ENCODE measurements around the gene CLNK.

Gene CLNK

GRCh38 chr4:10554121-10554520, 130.4 kb downstream of the CLNK start:
- Histone ChIP-seq H4K20me1 (ENCODE audit: control insufficient read depth, insufficient read depth, low read depth, low read length) (no peaks in the 10 kb centered on the region), H3F3A (ENCODE audit: control insufficient read depth, insufficient read depth) (no peaks in the 10 kb centered on the region), H3K9me2 (replicated peaks; ENCODE audit: control insufficient read depth, low read length) (no peaks in the 10 kb centered on the region), H3K36me3 (ENCODE audit: control insufficient read depth, low read length) (no peaks in the 10 kb centered on the region), H3K4me3 (ENCODE audit: low read length) (no peak overlapping the region), H3K27ac (ENCODE audit: low read depth, low read length) (no peak overlapping the region), H3K4me2 (ENCODE audit: low read length) (peak overlapping the region; percentile 43), H3K9me3 (ENCODE audit: control insufficient read depth, insufficient read depth, low read length) (no peaks in the 10 kb centered on the region), H3K4me1 (ENCODE audit: control insufficient read depth, low read length) (peaks cover 15% of the 10 kb centered on the region), H3K27me3 (ENCODE audit: control insufficient read depth, low read length) (0 out of 2 replicates have a peak, but pooled peaks cover 4% of the 10 kb centered on the region), H3K79me2 (ENCODE audit: control insufficient read depth, low read length) (no peaks in the 10 kb centered on the region)
- no peak for TF ChIP-seq EZH2phosphoT487 (IDR thresholded peaks at IDR 0.05; ENCODE audit: borderline replicate concordance, low read length)
- TF ChIP-seq, protein P1, sequence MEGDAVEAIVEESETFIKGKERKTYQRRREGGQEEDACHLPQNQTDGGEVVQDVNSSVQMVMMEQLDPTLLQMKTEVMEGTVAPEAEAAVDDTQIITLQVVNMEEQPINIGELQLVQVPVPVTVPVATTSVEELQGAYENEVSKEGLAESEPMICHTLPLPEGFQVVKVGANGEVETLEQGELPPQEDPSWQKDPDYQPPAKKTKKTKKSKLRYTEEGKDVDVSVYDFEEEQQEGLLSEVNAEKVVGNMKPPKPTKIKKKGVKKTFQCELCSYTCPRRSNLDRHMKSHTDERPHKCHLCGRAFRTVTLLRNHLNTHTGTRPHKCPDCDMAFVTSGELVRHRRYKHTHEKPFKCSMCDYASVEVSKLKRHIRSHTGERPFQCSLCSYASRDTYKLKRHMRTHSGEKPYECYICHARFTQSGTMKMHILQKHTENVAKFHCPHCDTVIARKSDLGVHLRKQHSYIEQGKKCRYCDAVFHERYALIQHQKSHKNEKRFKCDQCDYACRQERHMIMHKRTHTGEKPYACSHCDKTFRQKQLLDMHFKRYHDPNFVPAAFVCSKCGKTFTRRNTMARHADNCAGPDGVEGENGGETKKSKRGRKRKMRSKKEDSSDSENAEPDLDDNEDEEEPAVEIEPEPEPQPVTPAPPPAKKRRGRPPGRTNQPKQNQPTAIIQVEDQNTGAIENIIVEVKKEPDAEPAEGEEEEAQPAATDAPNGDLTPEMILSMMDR (IDR thresholded peaks at IDR 0.05; ENCODE audit: low read depth, low read length, poor library complexity, severe bottlenecking), result no peak

DNA sequence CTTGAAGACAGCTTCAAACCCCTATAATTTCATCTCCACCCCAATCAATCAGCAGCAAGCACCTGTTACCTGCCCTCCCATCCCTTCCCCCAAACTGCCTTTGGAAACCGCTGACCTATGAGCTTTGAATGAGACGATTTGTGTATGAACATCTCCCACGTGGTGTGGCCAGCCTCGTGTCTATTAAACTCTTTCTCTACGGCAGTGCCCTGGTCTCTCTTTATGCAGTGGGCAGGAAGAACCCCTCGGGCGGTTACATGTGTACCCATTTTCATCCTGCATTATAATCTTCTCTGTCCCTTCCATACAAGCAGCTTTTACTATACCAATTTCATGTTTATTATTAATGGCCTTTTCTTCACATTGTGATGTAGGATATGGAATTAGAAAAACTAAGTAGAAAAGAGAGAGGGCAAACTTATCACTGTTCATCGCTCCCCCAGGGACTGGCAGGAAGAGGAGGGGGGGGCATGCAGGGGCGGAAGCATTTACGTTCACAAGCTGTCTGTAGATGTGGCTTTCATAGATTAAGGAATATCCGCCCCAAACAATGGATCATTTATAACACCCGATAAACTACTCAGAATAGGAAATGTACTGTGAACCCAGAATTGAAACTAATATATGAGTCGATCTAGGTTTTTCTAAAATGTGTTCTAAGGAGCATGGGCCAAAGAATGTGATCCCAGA, 131.8 kb downstream of the CLNK start:
- no peak overlapping the region for H3K4me3 ChIP-seq (ENCODE audit: low read length)
- H3K27me3 ChIP-seq (ENCODE audit: control insufficient read depth, low read length), result 0 out of 2 replicates have a peak, but pooled peaks cover 4% of the 10 kb centered on the region
- H3K27ac ChIP-seq (ENCODE audit: low read depth, low read length), result no peak overlapping the region
- no peaks in the 10 kb centered on the region for H3K79me2 ChIP-seq (ENCODE audit: control insufficient read depth, low read length)
- H3K9me3 ChIP-seq (ENCODE audit: control insufficient read depth, insufficient read depth, low read length), result no peaks in the 10 kb centered on the region
- no peaks in the 10 kb centered on the region for H3K36me3 ChIP-seq (ENCODE audit: control insufficient read depth, low read length)
- H4K20me1 ChIP-seq (ENCODE audit: control insufficient read depth, insufficient read depth, low read depth, low read length), result no peaks in the 10 kb centered on the region
- no peaks in the 10 kb centered on the region for H3K9me2 ChIP-seq (replicated peaks; ENCODE audit: control insufficient read depth, low read length)
- no peaks in the 10 kb centered on the region for H3F3A ChIP-seq (ENCODE audit: control insufficient read depth, insufficient read depth)
- H3K4me1 ChIP-seq (ENCODE audit: control insufficient read depth, low read length), result peaks cover 15% of the 10 kb centered on the region
- H3K4me2 ChIP-seq (ENCODE audit: low read length), result no peak overlapping the region
- no peak for TF ChIP-seq EZH2phosphoT487 (IDR thresholded peaks at IDR 0.05; ENCODE audit: borderline replicate concordance, low read length)
- TF ChIP-seq, protein P1 (IDR thresholded peaks at IDR 0.05; ENCODE audit: low read depth, low read length, poor library complexity, severe bottlenecking), result no peak

- Histone ChIP-seq H3K79me2 (ENCODE audit: control insufficient read depth, low read length) (no peaks in the 10 kb centered on the region), H3F3A (ENCODE audit: control insufficient read depth, insufficient read depth) (no peaks in the 10 kb centered on the region), H3K27me3 (ENCODE audit: control insufficient read depth, low read length) (peaks cover 16% of the 10 kb centered on the region), H3K27ac (ENCODE audit: low read depth, low read length) (no peak overlapping the region), H3K9me3 (ENCODE audit: control insufficient read depth, insufficient read depth, low read length) (no peaks in the 10 kb centered on the region), H4K20me1 (ENCODE audit: control insufficient read depth, insufficient read depth, low read depth, low read length) (no peaks in the 10 kb centered on the region), H3K9me2 (replicated peaks; ENCODE audit: control insufficient read depth, low read length) (no peaks in the 10 kb centered on the region), H3K4me1 (ENCODE audit: control insufficient read depth, low read length) (no peaks in the 10 kb centered on the region), H3K4me2 (ENCODE audit: low read length) (no peak overlapping the region), H3K4me3 (ENCODE audit: low read length) (no peak overlapping the region), H3K36me3 (ENCODE audit: control insufficient read depth, low read length) (no peaks in the 10 kb centered on the region)
- TF ChIP-seq, protein P1 (IDR thresholded peaks at IDR 0.05; ENCODE audit: low read depth, low read length, poor library complexity, severe bottlenecking), result no peak
- no peak for TF ChIP-seq EZH2phosphoT487 (IDR thresholded peaks at IDR 0.05; ENCODE audit: borderline replicate concordance, low read length)
Observed at GRCh38 chr4:10535912-10536311, 148.7 kb downstream of the CLNK start.

All from DOHH2 (cell line).